ENCODE results near the gene MELTF. TPM values are rescaled to one million over a fixed set of nuclear protein-coding genes. Genes with fewer than 3 reads are reported as not detected.

The MELTF gene
- total and polyA plus RNA-seq, 9 of the 15 experiments (the other 6 are each of a cell fraction or from before 2014, with no cell fraction given): 0.35 to 10.5 (median 4.5) TPM

- TF ChIP-seq FIP1L1 (IDR thresholded peaks at IDR 0.05; ENCODE audit: low read depth, low read length, poor library complexity, severe bottlenecking) (peak; percentile 25), RAD51 (IDR thresholded peaks at IDR 0.05; ENCODE audit: borderline replicate concordance, low read depth) (no peak), TGIF2 (CRISPR knock-in tag; IDR thresholded peaks at IDR 0.05) (0 out of 2 replicates have a peak, but pooled peaks have one; percentile 55), ZBTB7A (IDR thresholded peaks at IDR 0.05; ENCODE audit: borderline replicate concordance, control insufficient read depth, low read depth, low read length) (peak; percentile 83), TEAD4 (IDR thresholded peaks at IDR 0.05; ENCODE audit: low read length) (no peak), TEAD4 (CRISPR knock-in tag; IDR thresholded peaks at IDR 0.05; ENCODE audit: borderline replicate concordance) (no peak), TBP (optimal IDR thresholded peaks at IDR 0.05; ENCODE audit: low read depth, low read length) (peak; percentile 21), MTA1 (IDR thresholded peaks at IDR 0.05; ENCODE audit: borderline replicate concordance) (no peak), DLX4 (CRISPR knock-in tag; IDR thresholded peaks at IDR 0.05) (no peak), IRF9 (tag; IDR thresholded peaks at IDR 0.05) (no peak), ZC3H11A (IDR thresholded peaks at IDR 0.05; ENCODE audit: low read depth, low read length) (no peak), ZNF639 (CRISPR knock-in tag; conservative IDR thresholded peaks at IDR 0.05 in 1 of 2, IDR thresholded peaks at IDR 0.05 in 1 of 2) (peak in 1 of 2 experiments; percentile 92; a peak in 2 of 4 replicates), RNF2 (IDR thresholded peaks at IDR 0.05) (no peak), ZNF584 (CRISPR knock-in tag; IDR thresholded peaks at IDR 0.05; ENCODE audit: low read depth) (no peak), ZNF280A (IDR thresholded peaks at IDR 0.05; ENCODE audit: low read depth, partially characterized antibody) (no peak), ZNF431 (CRISPR knock-in tag; IDR thresholded peaks at IDR 0.05) (no peak; the same call in 1 of the 2 replicates), HNRNPH1 (optimal IDR thresholded peaks at IDR 0.05; ENCODE audit: low read depth, low read length) (no peak), SFPQ (IDR thresholded peaks at IDR 0.05; ENCODE audit: low read depth, low read length) (no peak), CSDE1 (IDR thresholded peaks at IDR 0.05) (no peak), CBFB (CRISPR knock-in tag; IDR thresholded peaks at IDR 0.05) (no peak), SAFB2 (IDR thresholded peaks at IDR 0.05; ENCODE audit: borderline replicate concordance, low read depth, low read length, severe bottlenecking) (no peak)
Observed at GRCh38 chr3:197002701-197003454, 26.7 kb downstream of the MELTF start (continued).

All from K562 (cell line).